ENCODE data around the gene ZNF648.

GRCh38 chr1:182086620-182087019 lies 25.1 kb upstream of the ZNF648 start:
- no peak for TF ChIP-seq EZH2 (IDR thresholded peaks at IDR 0.05; ENCODE audit: borderline replicate concordance, low read depth, low read length, poor library complexity, severe bottlenecking)
- TF ChIP-seq, protein P1, sequence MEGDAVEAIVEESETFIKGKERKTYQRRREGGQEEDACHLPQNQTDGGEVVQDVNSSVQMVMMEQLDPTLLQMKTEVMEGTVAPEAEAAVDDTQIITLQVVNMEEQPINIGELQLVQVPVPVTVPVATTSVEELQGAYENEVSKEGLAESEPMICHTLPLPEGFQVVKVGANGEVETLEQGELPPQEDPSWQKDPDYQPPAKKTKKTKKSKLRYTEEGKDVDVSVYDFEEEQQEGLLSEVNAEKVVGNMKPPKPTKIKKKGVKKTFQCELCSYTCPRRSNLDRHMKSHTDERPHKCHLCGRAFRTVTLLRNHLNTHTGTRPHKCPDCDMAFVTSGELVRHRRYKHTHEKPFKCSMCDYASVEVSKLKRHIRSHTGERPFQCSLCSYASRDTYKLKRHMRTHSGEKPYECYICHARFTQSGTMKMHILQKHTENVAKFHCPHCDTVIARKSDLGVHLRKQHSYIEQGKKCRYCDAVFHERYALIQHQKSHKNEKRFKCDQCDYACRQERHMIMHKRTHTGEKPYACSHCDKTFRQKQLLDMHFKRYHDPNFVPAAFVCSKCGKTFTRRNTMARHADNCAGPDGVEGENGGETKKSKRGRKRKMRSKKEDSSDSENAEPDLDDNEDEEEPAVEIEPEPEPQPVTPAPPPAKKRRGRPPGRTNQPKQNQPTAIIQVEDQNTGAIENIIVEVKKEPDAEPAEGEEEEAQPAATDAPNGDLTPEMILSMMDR (conservative IDR thresholded peaks at IDR 0.05; ENCODE audit: low read depth, low read length), result no peak

Data from A673 (cell line).